Measurements from ENCODE around the gene ABCD4.

GRCh38 chr14:74237441-74237840 is 65.3 kb downstream of the ABCD4 start:
- TF ChIP-seq EZH2phosphoT487 (IDR thresholded peaks at IDR 0.05; ENCODE audit: insufficient read depth, low read depth) (no peak), EZH2 (IDR thresholded peaks at IDR 0.05; ENCODE audit: insufficient read depth, poor library complexity, severe bottlenecking) (no peak)

All from GM23248 (cell line).